ENCODE measurements around the gene SARDH.
A peak's percentile ranks its signal among the peaks of the same experiment; 100 is the strongest.
"Not testable (repeated sequence)": the region's sequence is repeated elsewhere in the genome, so short reads cannot be mapped to it uniquely, and the experiment has no call there.

Gene SARDH

DNA sequence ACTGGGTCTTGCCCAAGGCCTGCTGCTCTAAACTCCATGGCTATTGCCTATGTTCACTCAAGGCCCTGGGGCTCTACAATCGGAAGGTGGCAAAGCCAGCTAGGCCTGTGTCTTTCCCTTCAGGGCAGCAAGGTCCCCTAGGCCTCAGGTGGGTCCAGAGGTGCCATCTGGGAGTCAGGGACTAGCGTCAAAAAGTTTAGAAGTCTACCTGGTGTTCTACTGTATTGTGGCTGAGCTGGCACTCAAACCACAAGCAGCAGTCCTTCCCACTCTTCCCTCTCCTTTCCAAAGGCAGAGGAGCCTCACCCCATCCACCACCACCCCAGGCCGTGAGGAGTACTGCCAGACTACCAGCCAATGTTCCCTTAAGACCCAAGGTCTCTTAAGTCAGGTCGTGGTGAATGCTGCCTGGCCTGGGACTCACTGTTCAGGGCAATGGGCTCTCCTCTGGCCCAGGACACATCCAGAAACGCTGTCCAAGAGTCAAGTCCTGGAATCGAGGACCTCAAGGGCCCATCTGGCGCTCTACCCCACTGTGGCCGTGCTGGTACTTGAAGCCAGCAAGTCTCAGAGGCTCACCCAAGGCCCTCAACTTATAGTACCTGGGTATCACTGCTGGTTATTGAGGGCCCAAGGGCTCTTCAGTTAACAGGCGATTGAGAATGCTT is 13.0 kb upstream of the SARDH start:
- no peaks in the 10 kb centered on the region for H3K27me3 ChIP-seq (ENCODE audit: control insufficient read depth, insufficient read depth, low read length)
- H3K4me3 ChIP-seq (ENCODE audit: low read length), result no peak overlapping the region
- H3K9ac ChIP-seq (ENCODE audit: low read length), result no peak overlapping the region
- no peaks in the 10 kb centered on the region for H3K9me3 ChIP-seq (ENCODE audit: control insufficient read depth, low read depth, low read length)
- no peak overlapping the region for H3K27ac ChIP-seq (ENCODE audit: low read length)
- H3K4me1 ChIP-seq (ENCODE audit: control insufficient read depth, low read depth, low read length), result no peaks in the 10 kb centered on the region
- no peaks in the 10 kb centered on the region for H3K36me3 ChIP-seq (ENCODE audit: control insufficient read depth, low read depth, low read length)

GRCh38 chr9:133747309-133747708 is 9.2 kb upstream of the SARDH start:
- no peaks in the 10 kb centered on the region for H3K36me3 ChIP-seq (ENCODE audit: control insufficient read depth, low read depth, low read length)
- no peaks in the 10 kb centered on the region for H3K9me3 ChIP-seq (ENCODE audit: control insufficient read depth, low read depth, low read length)
- no peak overlapping the region for H3K9ac ChIP-seq (ENCODE audit: low read length)
- H3K27me3 ChIP-seq (ENCODE audit: control insufficient read depth, insufficient read depth, low read length), result no peaks in the 10 kb centered on the region
- H3K4me1 ChIP-seq (ENCODE audit: control insufficient read depth, low read depth, low read length), result no peaks in the 10 kb centered on the region
- H3K4me3 ChIP-seq (ENCODE audit: low read length), result no peak overlapping the region
- no peak overlapping the region for H3K27ac ChIP-seq (ENCODE audit: low read length)

DNA sequence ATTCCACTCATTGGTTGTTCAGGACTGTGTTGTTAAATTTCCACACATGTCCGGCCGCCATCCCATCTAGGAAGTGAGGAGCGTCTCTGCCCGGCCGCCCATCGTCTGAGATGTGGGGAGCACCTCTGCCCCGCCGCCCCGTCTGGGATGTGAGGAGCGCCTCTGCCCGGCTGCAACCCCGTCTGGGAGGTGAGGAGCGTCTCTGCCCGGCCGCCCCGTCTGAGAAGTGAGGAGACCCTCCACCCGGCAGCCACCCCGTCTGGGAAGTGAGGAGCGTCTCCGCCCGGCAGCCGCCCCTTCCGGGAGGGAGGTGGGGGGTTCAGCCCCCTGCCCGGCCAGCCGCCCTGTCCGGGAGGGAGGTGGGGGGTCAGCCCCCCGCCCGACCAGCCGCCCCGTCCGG is 6.4 kb upstream of the SARDH start:
- not testable (repeated sequence) for H3K4me3 ChIP-seq (ENCODE audit: low read length); H3K27me3 ChIP-seq (ENCODE audit: control insufficient read depth, insufficient read depth, low read length); H3K9me3 ChIP-seq (ENCODE audit: control insufficient read depth, low read depth, low read length); H3K36me3 ChIP-seq (ENCODE audit: control insufficient read depth, low read depth, low read length); H3K4me1 ChIP-seq (ENCODE audit: control insufficient read depth, low read depth, low read length); H3K9ac ChIP-seq (ENCODE audit: low read length); H3K27ac ChIP-seq (ENCODE audit: low read length)

DNA sequence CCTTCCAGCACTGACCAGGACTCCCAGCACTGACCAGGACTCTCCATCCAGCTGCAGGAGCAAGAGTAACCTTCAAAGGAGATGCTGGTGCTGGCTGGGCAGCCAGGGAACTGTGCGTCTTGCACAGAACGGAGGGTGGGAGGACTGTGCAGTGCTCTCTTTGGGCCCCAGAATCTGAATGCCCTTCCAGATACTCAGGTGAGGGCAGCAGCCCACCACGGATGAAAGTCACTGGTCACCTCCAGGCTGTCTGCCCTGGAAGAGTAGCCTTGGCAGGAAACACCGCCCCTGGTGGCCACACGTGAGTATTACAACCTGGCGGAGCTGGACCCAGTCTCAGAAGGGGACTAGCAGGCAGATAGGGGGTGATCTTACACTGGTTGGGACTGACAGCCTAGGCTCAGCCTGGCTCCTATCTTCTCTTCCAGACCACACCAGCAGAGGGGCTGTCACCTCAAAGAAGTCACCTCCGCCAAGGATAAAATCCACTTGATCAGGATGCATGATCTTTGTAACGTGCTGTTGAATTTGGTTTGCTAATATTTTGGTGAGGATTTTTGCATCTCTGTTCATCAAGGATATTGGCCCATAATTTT is 4.8 kb upstream of the SARDH start:
- Histone ChIP-seq H3K27ac (ENCODE audit: low read length) (no peak overlapping the region), H3K9me3 (ENCODE audit: control insufficient read depth, low read depth, low read length) (no peaks in the 10 kb centered on the region), H3K4me3 (ENCODE audit: low read length) (no peak overlapping the region), H3K36me3 (ENCODE audit: control insufficient read depth, low read depth, low read length) (no peaks in the 10 kb centered on the region), H3K27me3 (ENCODE audit: control insufficient read depth, insufficient read depth, low read length) (no peaks in the 10 kb centered on the region), H3K4me1 (ENCODE audit: control insufficient read depth, low read depth, low read length) (peaks cover 4% of the 10 kb centered on the region), H3K9ac (ENCODE audit: low read length) (no peak overlapping the region)

DNA sequence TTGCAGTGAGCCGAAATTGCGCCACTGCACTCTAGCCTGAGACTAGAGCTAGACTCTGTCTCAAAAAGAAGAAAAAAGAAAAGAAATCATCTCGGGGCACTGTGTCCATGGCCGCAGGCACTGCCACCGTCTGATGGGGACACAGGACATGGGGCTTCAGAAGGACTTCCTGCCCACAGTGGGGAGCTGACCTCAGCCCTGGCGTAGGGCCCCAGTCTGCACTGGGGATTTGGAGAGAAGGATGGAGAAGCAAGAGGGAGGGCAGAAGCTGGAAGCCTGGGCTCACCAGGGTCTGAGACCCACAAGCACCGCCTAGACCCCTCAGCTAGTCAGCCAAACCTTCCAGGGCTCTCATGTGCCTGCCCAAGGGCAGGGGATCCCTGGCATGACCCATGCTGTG is 4.1 kb upstream of the SARDH start:
- H3K27me3 ChIP-seq (ENCODE audit: control insufficient read depth, insufficient read depth, low read length), result no peaks in the 10 kb centered on the region
- no peaks in the 10 kb centered on the region for H3K36me3 ChIP-seq (ENCODE audit: control insufficient read depth, low read depth, low read length)
- H3K9me3 ChIP-seq (ENCODE audit: control insufficient read depth, low read depth, low read length), result no peaks in the 10 kb centered on the region
- no peak overlapping the region for H3K27ac ChIP-seq (ENCODE audit: low read length)
- H3K9ac ChIP-seq (ENCODE audit: low read length), result no peak overlapping the region
- H3K4me1 ChIP-seq (ENCODE audit: control insufficient read depth, low read depth, low read length), result peaks cover 8% of the 10 kb centered on the region
- H3K4me3 ChIP-seq (ENCODE audit: low read length), result no peak overlapping the region

- no peak overlapping the region for H3K4me3 ChIP-seq (ENCODE audit: low read length)
- peaks cover 8% of the 10 kb centered on the region for H3K4me1 ChIP-seq (ENCODE audit: control insufficient read depth, low read depth, low read length)
- H3K9me3 ChIP-seq (ENCODE audit: control insufficient read depth, low read depth, low read length), result no peaks in the 10 kb centered on the region
- no peaks in the 10 kb centered on the region for H3K36me3 ChIP-seq (ENCODE audit: control insufficient read depth, low read depth, low read length)
- no peak overlapping the region for H3K9ac ChIP-seq (ENCODE audit: low read length)
- no peak overlapping the region for H3K27ac ChIP-seq (ENCODE audit: low read length)
- no peaks in the 10 kb centered on the region for H3K27me3 ChIP-seq (ENCODE audit: control insufficient read depth, insufficient read depth, low read length)
Observed at GRCh38 chr9:133741716-133742115, 3.6 kb upstream of the SARDH start.

- Histone ChIP-seq H3K9me3 (ENCODE audit: control insufficient read depth, low read depth, low read length) (no peaks in the 10 kb centered on the region), H3K36me3 (ENCODE audit: control insufficient read depth, low read depth, low read length) (no peaks in the 10 kb centered on the region), H3K4me1 (ENCODE audit: control insufficient read depth, low read depth, low read length) (peaks cover 8% of the 10 kb centered on the region), H3K9ac (ENCODE audit: low read length) (no peak overlapping the region), H3K27me3 (ENCODE audit: control insufficient read depth, insufficient read depth, low read length) (no peaks in the 10 kb centered on the region), H3K4me3 (ENCODE audit: low read length) (no peak overlapping the region), H3K27ac (ENCODE audit: low read length) (no peak overlapping the region)
Observed at GRCh38 chr9:133740911-133741310, 2.8 kb upstream of the SARDH start.

DNA sequence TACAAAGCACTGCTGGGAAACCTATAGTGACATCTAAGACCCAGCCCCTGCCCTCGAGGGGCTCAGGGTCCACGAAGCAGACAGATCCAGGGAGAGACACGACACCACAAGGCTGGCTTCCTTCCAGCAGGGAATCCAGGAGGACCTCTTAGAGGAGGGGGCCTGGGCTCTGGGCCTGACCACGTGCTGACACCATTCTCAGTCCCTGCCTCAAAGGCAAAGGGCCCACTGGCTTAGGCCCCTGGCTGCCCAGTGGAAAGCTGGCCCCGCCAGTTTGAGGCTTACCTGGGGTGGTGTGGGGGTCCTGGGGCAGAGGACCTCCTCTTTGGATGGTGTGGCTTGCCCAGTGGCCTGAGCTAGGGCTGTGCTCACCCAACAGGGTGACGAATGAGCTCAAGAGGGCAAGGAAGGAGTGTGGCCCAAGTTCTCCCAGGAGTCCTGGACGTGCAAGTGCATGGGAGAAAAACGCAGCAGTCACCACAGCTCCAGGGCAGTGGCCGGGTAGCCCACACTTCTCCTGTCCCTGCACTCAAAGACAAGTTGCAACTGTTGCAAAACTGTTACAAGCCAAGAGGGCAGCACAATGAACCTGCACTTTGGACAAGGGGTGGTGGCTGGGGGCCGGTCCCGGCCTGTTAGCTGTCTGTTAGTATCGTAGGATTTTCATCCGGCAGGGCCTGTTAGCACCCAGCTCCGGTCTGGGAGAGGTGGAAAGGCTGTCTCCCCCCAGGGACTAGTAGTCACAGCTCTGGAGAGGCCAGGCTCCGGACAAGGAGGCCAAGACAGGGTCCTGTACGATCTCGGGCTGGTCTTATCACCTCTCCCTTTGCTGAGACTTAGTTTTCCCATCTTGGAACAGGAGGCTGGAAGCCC is 1.5 kb upstream of the SARDH start:
- Histone ChIP-seq H3K27ac (ENCODE audit: low read length) (no peak overlapping the region), H3K4me1 (ENCODE audit: control insufficient read depth, low read depth, low read length) (peaks cover 12% of the 10 kb centered on the region), H3K4me3 (ENCODE audit: low read length) (no peak overlapping the region), H3K36me3 (ENCODE audit: control insufficient read depth, low read depth, low read length) (no peaks in the 10 kb centered on the region), H3K27me3 (ENCODE audit: control insufficient read depth, insufficient read depth, low read length) (no peaks in the 10 kb centered on the region), H3K9ac (ENCODE audit: low read length) (no peak overlapping the region), H3K9me3 (ENCODE audit: control insufficient read depth, low read depth, low read length) (no peaks in the 10 kb centered on the region)

DNA sequence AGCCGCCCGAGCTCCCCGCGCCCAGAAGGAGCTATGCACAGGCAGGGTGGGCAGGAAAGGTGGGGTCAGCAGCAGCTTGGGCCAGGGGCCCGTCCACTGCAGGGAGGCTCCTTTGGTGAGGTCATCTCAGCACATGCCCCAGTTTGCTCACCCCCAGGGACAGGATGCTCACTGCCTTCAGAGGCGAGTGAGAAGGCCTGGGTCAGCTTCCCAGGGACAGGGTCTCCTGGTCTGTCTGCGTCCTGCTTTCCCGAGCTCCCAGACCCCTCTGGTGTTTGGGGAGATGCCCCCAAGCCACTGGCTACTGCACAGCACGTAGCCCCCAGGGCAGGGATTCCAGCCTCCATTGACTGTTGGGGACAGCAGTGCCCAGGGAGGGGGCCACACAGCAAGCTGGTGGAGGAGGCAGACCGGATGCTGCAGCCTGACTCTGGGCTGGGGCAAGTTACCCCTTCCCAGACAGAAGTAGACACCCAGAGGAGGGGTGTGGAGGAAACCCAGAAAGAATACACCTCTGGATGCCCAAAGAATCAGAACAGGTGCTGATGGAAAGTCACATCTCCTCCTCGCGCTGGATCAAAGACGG is 581 bp upstream of the SARDH start:
- H3K27ac ChIP-seq (ENCODE audit: low read length), result no peak overlapping the region
- H3K4me1 ChIP-seq (ENCODE audit: control insufficient read depth, low read depth, low read length), result peaks cover 12% of the 10 kb centered on the region
- H3K4me3 ChIP-seq (ENCODE audit: low read length), result peak overlapping the region; percentile 18
- H3K36me3 ChIP-seq (ENCODE audit: control insufficient read depth, low read depth, low read length), result no peaks in the 10 kb centered on the region
- H3K27me3 ChIP-seq (ENCODE audit: control insufficient read depth, insufficient read depth, low read length), result no peaks in the 10 kb centered on the region
- no peak overlapping the region for H3K9ac ChIP-seq (ENCODE audit: low read length)
- no peaks in the 10 kb centered on the region for H3K9me3 ChIP-seq (ENCODE audit: control insufficient read depth, low read depth, low read length)

DNA sequence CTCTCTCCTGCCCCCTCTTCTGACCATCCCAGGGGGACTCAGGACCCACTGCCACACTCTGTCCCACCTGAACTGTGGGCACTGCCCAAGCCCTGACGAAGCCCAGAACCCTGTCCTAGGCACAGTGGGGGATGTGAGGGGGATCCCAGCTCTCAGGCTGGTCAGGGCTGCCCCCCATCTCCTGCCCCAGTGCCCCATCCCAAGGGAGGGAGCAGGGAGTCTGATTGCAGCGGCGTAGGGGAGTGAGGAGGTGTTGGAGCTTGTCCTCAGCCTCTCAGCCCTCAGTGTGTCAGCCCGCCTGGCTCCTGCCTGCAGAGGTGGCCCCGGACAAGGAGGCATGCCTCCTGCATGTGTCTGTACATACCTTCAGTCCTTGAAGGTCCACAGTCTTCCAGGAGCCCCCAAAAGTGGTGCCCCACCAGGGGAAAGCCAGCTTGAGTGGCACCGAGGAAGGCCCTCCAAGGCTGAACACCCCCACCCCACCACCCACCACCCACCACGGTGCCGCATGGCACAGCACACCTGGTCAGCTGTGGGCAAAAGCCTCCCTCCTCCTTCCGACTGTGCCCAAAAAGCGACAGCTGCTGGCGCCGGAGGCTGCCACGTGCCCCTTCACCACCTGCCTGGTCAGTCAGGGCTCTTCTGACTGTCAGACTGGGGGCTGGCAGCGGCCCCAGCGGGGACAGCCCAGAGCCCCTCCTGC is 930 bp downstream of the SARDH start:
- no peaks in the 10 kb centered on the region for H3K9me3 ChIP-seq (ENCODE audit: control insufficient read depth, low read depth, low read length)
- H3K36me3 ChIP-seq (ENCODE audit: control insufficient read depth, low read depth, low read length), result no peaks in the 10 kb centered on the region
- no peaks in the 10 kb centered on the region for H3K27me3 ChIP-seq (ENCODE audit: control insufficient read depth, insufficient read depth, low read length)
- peaks cover 12% of the 10 kb centered on the region for H3K4me1 ChIP-seq (ENCODE audit: control insufficient read depth, low read depth, low read length)
- no peak overlapping the region for H3K9ac ChIP-seq (ENCODE audit: low read length)
- H3K27ac ChIP-seq (ENCODE audit: low read length), result no peak overlapping the region
- H3K4me3 ChIP-seq (ENCODE audit: low read length), result peak overlapping the region; percentile 18

- Histone ChIP-seq H3K36me3 (ENCODE audit: control insufficient read depth, low read depth, low read length) (no peaks in the 10 kb centered on the region), H3K9me3 (ENCODE audit: control insufficient read depth, low read depth, low read length) (no peaks in the 10 kb centered on the region), H3K4me1 (ENCODE audit: control insufficient read depth, low read depth, low read length) (peaks cover 12% of the 10 kb centered on the region), H3K27ac (ENCODE audit: low read length) (no peak overlapping the region), H3K9ac (ENCODE audit: low read length) (no peak overlapping the region), H3K4me3 (ENCODE audit: low read length) (no peak overlapping the region), H3K27me3 (ENCODE audit: control insufficient read depth, insufficient read depth, low read length) (no peaks in the 10 kb centered on the region)
Observed at GRCh38 chr9:133735931-133736330, 2.2 kb downstream of the SARDH start.
